ENCODE data around the gene UNC45B. TPM values are rescaled to one million over a fixed set of nuclear protein-coding genes. Genes with fewer than 3 reads are reported as not detected.

Gene UNC45B
- total RNA-seq, 1 donor from 2014 or later: not detected

GRCh38 chr17:35235289-35235688 lies 87.7 kb downstream of the UNC45B start:
- no peak for TF ChIP-seq CTCF (conservative IDR thresholded peaks at IDR 0.05; ENCODE audit: low read depth, low read length)
- DNase-seq (ENCODE audit: low read depth): no peak

GRCh38 chr17:35235917-35236316 lies 88.3 kb downstream of the UNC45B start:
- TF ChIP-seq CTCF (conservative IDR thresholded peaks at IDR 0.05; ENCODE audit: low read depth, low read length): no peak
- no peak overlapping the region for H3K4me3 ChIP-seq (ENCODE audit: low read depth, low read length)
- DNase-seq (ENCODE audit: low read depth): no peak

More at GRCh38 chr17:35235289-35235688, 87.7 kb downstream of the UNC45B start:
- no peak overlapping the region for H3K4me3 ChIP-seq (ENCODE audit: low read depth, low read length)

- no peak overlapping the region for H3K4me3 ChIP-seq (ENCODE audit: low read depth, low read length)
- no peak for TF ChIP-seq CTCF (conservative IDR thresholded peaks at IDR 0.05; ENCODE audit: low read depth, low read length)
- DNase-seq (ENCODE audit: low read depth): peak; percentile 42
Observed at GRCh38 chr17:35236821-35237220, 89.2 kb downstream of the UNC45B start.

GRCh38 chr17:35238821-35239220 lies 91.2 kb downstream of the UNC45B start:
- DNase-seq (ENCODE audit: low read depth): peak; percentile 15
- no peak for TF ChIP-seq CTCF (conservative IDR thresholded peaks at IDR 0.05; ENCODE audit: low read depth, low read length)
- H3K4me3 ChIP-seq (ENCODE audit: low read depth, low read length): no peak overlapping the region

Other genes with a start within 250 kb of the UNC45B start
- 0.36 and 4.4 TPM in 2 replicates for gene CCT6B, start 186.4 kb upstream of the UNC45B start, total RNA-seq
- gene ZNF830, start 186.3 kb upstream of the UNC45B start, total RNA-seq: 10.3 and 17.7 TPM in 2 replicates
- 36.2 and 40.9 TPM in 2 replicates for gene LIG3, start 167.3 kb upstream of the UNC45B start, total RNA-seq
- 17.7 and 31.5 TPM in 2 replicates for gene RFFL, start 84.1 kb upstream of the UNC45B start, total RNA-seq
- 14.5 and 17.2 TPM in 2 replicates for gene RAD51D, start 28.0 kb upstream of the UNC45B start, total RNA-seq
- not detected in 2 replicates for gene FNDC8, start 26.2 kb upstream of the UNC45B start, total RNA-seq
- 27.0 and 38.8 TPM in 2 replicates for gene NLE1, start 5.5 kb upstream of the UNC45B start, total RNA-seq
- gene SLC35G3, start 46.6 kb downstream of the UNC45B start, total RNA-seq: not detected in 2 replicates
- gene SLFN5, start 95.3 kb downstream of the UNC45B start, total RNA-seq: 15.6 and 28.8 TPM in 2 replicates
- gene SLFN11, start 225.8 kb downstream of the UNC45B start, total RNA-seq: 2.1 and 2.8 TPM in 2 replicates